GDM1 (cell line): ENCODE measurements around the gene ABAT.
A peak's percentile ranks its signal among the peaks of the same experiment; 100 is the strongest.

ENCODE experiments used
- DNase-seq: peaks from one replicate; lab custom pipeline; 2025; lab: John Stamatoyannopoulos, UW

The ABAT gene

GRCh38 chr16:8674413-8675022 lies at the start of gene ABAT:
Gene ABAT, plus strand, starts transcription at chr16:8674617. Its CDS starts 61,123 bp downstream, at chr16:8735740.
- peak; percentile 62 for DNase-seq

DNA sequence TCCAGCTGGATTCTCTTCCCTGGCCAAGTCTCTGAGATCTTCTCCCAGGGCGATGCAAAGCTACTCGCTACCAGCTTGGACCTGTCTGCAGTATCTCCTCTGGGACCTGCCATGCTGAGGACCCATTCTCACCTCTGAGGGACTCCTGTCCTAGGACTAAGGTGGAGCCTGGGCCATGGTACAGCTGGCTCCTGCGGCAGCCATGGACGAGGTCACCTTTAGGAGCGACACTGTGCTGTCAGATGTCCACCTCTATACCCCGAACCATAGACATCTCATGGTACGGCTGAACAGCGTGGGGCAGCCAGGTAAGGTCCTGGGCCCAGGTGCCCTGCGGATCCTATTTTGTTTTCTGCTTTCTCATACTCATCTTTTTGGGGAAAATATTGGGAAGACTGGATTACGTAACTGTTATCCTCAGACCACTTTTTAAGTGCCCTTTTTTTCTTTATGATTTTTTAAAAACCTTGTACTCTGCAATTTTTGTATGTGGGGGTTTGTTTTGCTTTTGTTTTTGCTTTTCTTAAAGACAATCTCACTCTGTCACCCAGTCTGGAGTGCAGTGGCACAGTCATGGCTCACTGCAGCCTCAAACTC lies 48.8 kb upstream of the ABAT start:
- DNase-seq: no peak

DNA sequence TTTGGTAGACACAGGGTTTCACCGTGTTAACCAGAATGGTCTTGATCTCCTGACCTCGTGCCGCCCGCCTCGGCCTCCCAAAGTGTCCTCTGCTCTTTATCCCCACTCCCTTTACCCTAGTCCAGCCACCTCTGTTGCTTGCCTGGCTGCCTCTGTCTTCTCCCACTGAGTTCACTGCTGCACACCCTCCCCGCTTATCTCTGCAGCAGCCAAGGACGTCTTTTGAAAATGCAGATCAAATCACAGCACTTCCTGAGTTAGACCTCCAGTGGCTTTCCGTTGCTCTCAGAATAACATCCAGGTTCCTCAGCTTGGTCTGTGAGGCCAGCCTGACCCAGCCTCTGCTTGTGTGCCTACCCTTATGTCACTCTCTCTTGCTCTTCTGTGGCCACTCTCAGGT lies 47.5 kb upstream of the ABAT start:
- no peak for DNase-seq

DNA sequence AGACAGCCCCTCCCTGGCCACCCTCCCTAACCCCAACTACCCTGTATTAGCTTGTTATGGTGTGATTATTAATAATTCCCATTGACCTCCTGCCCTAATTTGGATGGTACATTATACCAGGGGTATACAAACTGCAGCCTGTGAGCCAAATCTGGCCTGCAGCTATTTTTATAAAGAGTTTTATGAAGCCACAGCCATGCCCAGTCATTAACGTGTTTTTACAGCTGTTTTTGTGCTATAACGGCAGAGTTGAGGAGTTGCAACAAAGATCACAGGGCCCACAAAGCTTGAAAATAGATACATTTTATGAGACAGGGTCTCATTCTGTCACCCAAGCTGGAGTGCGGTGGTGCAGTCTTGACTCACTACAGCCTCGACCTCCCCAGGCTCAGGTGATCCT lies 47.0 kb upstream of the ABAT start:
- DNase-seq: no peak

GRCh38 chr16:8628981-8629725 lies 45.3 kb upstream of the ABAT start:
- DNase-seq: no peak

- no peak for DNase-seq
These were observed 44.0 kb upstream of the ABAT start for GRCh38 chr16:8630255-8630953.

- DNase-seq: no peak
These were observed 43.0 kb upstream of the ABAT start for GRCh38 chr16:8631373-8631772.

GRCh38 chr16:8631818-8632465 lies 42.5 kb upstream of the ABAT start:
- no peak for DNase-seq

DNA sequence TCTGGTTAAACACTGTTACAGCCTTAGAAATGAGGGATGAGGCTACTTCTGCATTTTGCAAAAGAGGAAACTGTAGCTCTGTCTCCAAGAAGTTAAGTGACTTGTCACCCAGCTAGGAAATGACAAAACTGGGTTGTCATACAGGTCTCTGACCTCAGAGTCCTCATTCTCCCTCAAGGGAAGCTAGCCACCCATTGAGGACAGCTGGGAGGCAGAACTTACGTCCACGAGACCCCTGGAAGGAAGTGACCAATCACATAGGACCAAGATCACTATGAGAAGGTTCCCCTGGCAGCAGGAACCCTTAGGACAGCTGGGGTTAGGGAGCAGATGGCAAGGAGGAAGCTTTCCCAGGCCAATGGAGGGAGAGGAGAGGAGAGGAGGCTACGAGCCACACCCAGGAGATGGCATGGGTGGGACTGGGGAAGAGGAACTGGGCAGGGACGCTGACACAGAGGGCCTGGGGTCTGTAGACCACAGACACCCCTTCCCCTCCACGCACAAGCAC lies 41.7 kb upstream of the ABAT start:
- DNase-seq: peak; percentile 78

GRCh38 chr16:8634991-8635736 lies 39.3 kb upstream of the ABAT start:
- DNase-seq: no peak

- DNase-seq: no peak
These were observed 34.7 kb upstream of the ABAT start for GRCh38 chr16:8639694-8640093.

DNA sequence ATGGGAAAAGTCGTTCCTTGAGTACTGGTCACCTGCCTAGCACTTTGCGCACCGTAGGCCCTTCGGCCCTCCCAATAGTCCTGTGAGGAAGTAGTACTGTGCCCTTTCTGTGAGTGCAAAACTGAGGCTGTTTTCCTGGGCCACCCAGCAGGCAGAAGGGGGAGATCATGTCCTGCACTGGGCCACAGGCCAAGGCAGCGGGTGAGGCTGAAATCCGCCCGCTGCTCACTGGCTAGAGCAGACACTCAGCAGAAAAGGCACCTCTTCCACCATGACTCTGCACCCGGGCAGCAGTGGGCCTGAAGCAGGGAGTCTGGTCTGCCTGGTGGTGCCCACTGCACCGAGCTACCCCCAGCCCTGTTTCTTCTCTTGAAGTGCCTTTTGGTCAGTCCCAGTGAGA lies 32.7 kb upstream of the ABAT start:
- DNase-seq: no peak

- DNase-seq: no peak
These were observed 32.3 kb upstream of the ABAT start for GRCh38 chr16:8642146-8642545.

- peak; percentile 72 for DNase-seq
These were observed 29.9 kb upstream of the ABAT start for GRCh38 chr16:8644211-8645140.

DNA sequence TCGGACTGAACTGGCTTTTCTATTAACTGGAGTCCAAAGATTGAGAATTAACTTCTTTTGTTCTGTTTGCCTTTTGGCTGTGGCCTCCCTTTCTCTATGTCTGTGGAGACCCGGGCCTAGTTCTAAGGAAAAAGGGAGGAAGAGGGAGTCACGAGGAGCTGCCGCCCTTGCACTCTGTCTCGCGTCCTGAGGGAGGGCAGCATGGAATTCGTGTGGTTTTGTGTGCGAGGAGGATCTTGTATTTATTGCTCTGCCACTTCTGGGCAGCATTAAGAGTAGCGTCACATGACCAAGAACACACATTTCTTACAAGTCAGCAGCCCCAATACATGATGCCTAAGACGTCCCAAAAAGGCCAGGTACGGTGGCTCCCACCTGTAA lies 29.3 kb upstream of the ABAT start:
- DNase-seq: no peak

DNA sequence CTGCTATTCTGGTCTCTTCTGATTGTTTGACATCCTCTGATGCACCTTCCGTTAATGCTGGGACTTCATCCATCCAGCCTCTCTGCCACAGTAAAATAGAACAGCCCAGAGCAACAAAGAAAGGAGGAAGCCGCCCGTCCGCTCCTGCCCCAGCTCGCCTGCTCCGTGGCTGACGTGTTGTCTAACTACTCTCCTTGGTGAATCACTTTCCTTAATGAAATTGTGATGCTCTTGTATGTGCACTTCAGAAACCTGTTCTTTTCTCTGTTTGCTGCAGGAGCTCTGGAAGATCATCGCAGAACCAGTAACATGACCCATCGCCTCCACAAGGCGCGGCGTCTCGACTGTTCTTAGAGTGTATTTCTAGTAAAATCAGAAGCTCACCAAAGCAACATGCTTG lies 28.6 kb upstream of the ABAT start:
- no peak for DNase-seq

DNA sequence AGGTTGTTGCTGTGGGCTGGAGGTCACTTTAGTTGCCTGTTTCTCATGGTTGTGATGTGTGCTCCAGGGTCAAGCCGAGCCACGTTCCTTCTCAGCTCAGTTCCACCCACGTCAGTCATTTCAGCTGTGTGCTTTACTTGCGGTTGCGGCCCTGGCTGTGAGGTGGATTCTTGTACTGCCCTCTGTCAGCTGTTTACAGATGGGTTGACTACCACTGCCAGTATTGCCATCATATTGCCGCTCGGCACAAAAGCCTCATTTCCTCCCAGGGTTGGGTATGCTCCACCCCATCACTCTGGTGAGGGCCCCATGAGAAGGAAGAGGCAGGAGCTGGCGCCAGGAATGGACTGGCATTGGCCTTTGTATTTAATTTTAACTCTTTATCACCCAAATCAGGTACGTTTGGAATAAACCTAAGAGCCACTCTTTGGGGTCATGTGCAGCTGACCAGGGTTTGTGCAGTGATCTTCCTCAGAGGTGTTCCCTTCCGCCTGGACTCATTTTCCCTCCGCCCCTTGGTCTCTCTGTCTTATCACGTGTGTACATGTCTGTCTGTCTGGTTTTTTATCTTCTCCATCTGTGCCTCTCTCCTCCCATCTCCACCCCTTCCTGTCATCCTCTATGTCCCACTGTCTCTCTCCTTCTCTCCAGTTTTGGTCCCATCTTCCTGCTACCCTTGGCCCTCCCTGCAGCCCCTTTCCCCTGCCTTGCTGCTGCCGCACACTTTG lies 27.9 kb upstream of the ABAT start:
- no peak for DNase-seq

DNA sequence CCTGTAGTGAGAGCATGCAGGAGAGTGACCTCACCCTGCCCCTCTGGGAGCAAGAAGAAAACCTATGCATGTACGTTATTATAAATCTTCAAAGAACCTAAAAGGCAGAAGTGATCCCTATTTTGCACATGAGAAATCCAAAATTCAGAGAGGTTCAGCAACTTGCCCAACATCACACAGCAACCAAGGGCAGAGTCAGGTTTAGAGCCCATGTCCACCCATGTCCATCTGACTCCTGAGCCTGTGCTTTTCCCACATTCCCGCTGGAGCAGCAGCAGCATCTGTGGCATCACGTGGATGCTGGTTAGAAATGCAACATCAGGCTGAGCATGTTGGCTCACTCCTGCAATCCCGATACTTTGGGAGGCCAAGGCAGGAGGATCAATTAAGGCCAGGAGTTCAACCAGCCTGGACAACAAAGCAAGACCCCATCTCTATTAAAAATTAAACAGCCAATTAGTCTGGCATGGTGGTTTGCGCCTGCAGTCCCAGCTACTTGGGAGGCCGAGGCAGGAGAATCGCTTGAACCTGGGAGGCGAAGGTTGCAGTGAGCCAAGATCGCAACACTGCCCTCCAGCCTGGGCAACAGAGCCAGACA lies 26.6 kb upstream of the ABAT start:
- DNase-seq: no peak

- DNase-seq: no peak
These were observed 25.5 kb upstream of the ABAT start for GRCh38 chr16:8648877-8649276.
